ENCODE data around the gene VIPAS39.

GRCh38 chr14:77473921-77474320 is 16.5 kb upstream of the VIPAS39 start:
- no peak for TF ChIP-seq MAZ (IDR thresholded peaks at IDR 0.05; ENCODE audit: borderline replicate concordance, low read depth, low read length)
- no peak for TF ChIP-seq CEBPB (IDR thresholded peaks at IDR 0.05; ENCODE audit: low read depth, low read length)
- TF ChIP-seq ELK1 (IDR thresholded peaks at IDR 0.05; ENCODE audit: borderline replicate concordance, low read depth, low read length), result no peak
- TF ChIP-seq RFX5 (IDR thresholded peaks at IDR 0.05; ENCODE audit: low read depth, low read length), result no peak
- TF ChIP-seq POLR2A (IDR thresholded peaks at IDR 0.05; ENCODE audit: low read depth, low read length), result no peak
- TF ChIP-seq RCOR1 (IDR thresholded peaks at IDR 0.05; ENCODE audit: insufficient replicate concordance, low read length), result no peak
- no peak for TF ChIP-seq CTCF (conservative IDR thresholded peaks at IDR 0.05; ENCODE audit: low read depth, low read length)
- no peak for TF ChIP-seq BHLHE40 (IDR thresholded peaks at IDR 0.05; ENCODE audit: low read depth, low read length)
- TF ChIP-seq MAFK (IDR thresholded peaks at IDR 0.05; ENCODE audit: low read depth, low read length), result no peak
- no peak for TF ChIP-seq RAD21 (IDR thresholded peaks at IDR 0.05; ENCODE audit: low read length)
- TF ChIP-seq USF2 (IDR thresholded peaks at IDR 0.05; ENCODE audit: low read depth, low read length), result no peak
- no peak for TF ChIP-seq FOS (IDR thresholded peaks at IDR 0.05; ENCODE audit: low read depth, low read length)
- no peak for TF ChIP-seq SMC3 (IDR thresholded peaks at IDR 0.05; ENCODE audit: low read depth, low read length)
